IMR-90 (cell line): ENCODE data around the gene TRIM6. TPM values are rescaled to one million over a fixed set of nuclear protein-coding genes. Genes with fewer than 3 reads are reported as not detected.

Experiments
- ATAC-seq: fragments of 200-7000 bp; cut with Tn5 transposase; 2 replicates; pipeline ENCODE4 v1.9.1; 2020; ENCODE audit warnings: low read depth, mild to moderate bottlenecking, moderate library complexity
- BruUV-seq: library from RNA; stranded (reverse); fragments of 400-500 nt; replicated peaks from 2 replicates; lab custom pipeline; 2021; lab: Mats Ljungman, UMichigan
- CTCF ChIA-PET: fragments of 300-600 bp; formaldehyde crosslinking; extraction: SDS; loops from one replicate; lab custom pipeline; 2021; ENCODE audit warnings: antibody characterized with exemption; lab: Yijun Ruan, JAX
- POLR2A ChIA-PET: fragments of 300-600 bp; sonication (Branson Sonifier 250); formaldehyde crosslinking; loops from one replicate; lab custom pipeline; 2022; ENCODE audit warnings: antibody characterized with exemption; ENCODE audit not compliant: unreplicated experiment; lab: Charles Lee
- DNase-seq: peaks from one replicate; pipeline ENCODE4 v3.0.0; 2013
- H2AFZ ChIP-seq: replicated peaks from 2 replicates; pipeline ENCODE3; 2013; ENCODE audit warnings: low read length, mild to moderate bottlenecking; ENCODE audit not compliant: poor library complexity
- H2AK5ac ChIP-seq: 2 replicates; pipeline ENCODE4 v1.6.1; 2013; ENCODE audit warnings: low read depth, low read length, inconsistent platforms
- H2AK9ac ChIP-seq: replicated peaks from 2 replicates; pipeline ENCODE3; 2013; ENCODE audit warnings: mild to moderate bottlenecking, low read depth, low read length, moderate library complexity; ENCODE audit not compliant: poor library complexity
- H2BK120ac ChIP-seq: 2 replicates; pipeline ENCODE4 v1.6.1; 2013; ENCODE audit warnings: low read depth, low read length, inconsistent platforms
- H2BK15ac ChIP-seq: 3 replicates; pipeline ENCODE4 v1.6.1; 2013; ENCODE audit warnings: low read depth, low read length, inconsistent platforms
- H2BK20ac ChIP-seq: 2 replicates; pipeline ENCODE4 v1.6.1; 2013; ENCODE audit warnings: low read depth, mild to moderate bottlenecking, inconsistent platforms, low read length, moderate library complexity
- H2BK5ac ChIP-seq: 2 replicates; pipeline ENCODE4 v1.6.1; 2013; ENCODE audit warnings: mild to moderate bottlenecking, low read depth, low read length, inconsistent platforms; ENCODE audit not compliant: poor library complexity, severe bottlenecking
- H3K14ac ChIP-seq: replicated peaks from 2 replicates; pipeline ENCODE4 v1.6.1; 2013; ENCODE audit warnings: low read depth, low read length, inconsistent platforms
- H3K18ac ChIP-seq: 2 replicates; pipeline ENCODE4 v1.6.1; 2013; ENCODE audit warnings: low read depth, low read length, control low read depth
- H3K23ac ChIP-seq: 2 replicates; pipeline ENCODE4 v1.6.1; 2013; ENCODE audit warnings: low read depth, low read length, inconsistent platforms
- H3K27ac ChIP-seq: 2 replicates; pipeline ENCODE4 v1.5.1; 2013; ENCODE audit warnings: mild to moderate bottlenecking, control low read depth, low read length; ENCODE audit not compliant: insufficient read depth
- H3K27me3 ChIP-seq: 2 replicates; pipeline ENCODE4 v1.6.1; 2013; ENCODE audit warnings: low read length; ENCODE audit not compliant: control insufficient read depth, insufficient read depth
- H3K36me3 ChIP-seq: 2 replicates; pipeline ENCODE4 v1.6.1; 2013; ENCODE audit warnings: low read length, mixed read lengths; ENCODE audit not compliant: control insufficient read depth, insufficient read depth
- H3K4ac ChIP-seq: 2 replicates; pipeline ENCODE4 v1.6.1; 2013; ENCODE audit warnings: low read depth, low read length, inconsistent platforms
- H3K4me1 ChIP-seq: 2 replicates; pipeline ENCODE4 v1.6.1; 2013; ENCODE audit warnings: low read length, mixed read lengths; ENCODE audit not compliant: control insufficient read depth, insufficient read depth
- H3K4me2 ChIP-seq: 2 replicates; pipeline ENCODE4 v1.6.1; 2013; ENCODE audit warnings: low read depth, mild to moderate bottlenecking, control low read depth, low read length, moderate library complexity
- H3K4me3 ChIP-seq: 2 replicates; pipeline ENCODE4 v1.5.1; 2013; ENCODE audit warnings: low read depth, mild to moderate bottlenecking, control low read depth, low read length, moderate library complexity; ENCODE audit not compliant: insufficient read depth
- H3K56ac ChIP-seq: 2 replicates; pipeline ENCODE4 v1.6.1; 2013; ENCODE audit warnings: low read length, inconsistent platforms; ENCODE audit not compliant: insufficient read depth; ENCODE audit errors: extremely low read depth
- H3K79me1 ChIP-seq, 2 experiments: 2 replicates each; pipeline ENCODE4 v1.6.1; 2013; ENCODE audit warnings: low read length in 2 of 2, inconsistent platforms in 1 of 2, low read depth in 1 of 2
- H3K9ac ChIP-seq: 2 replicates; pipeline ENCODE4 v1.6.1; 2013; ENCODE audit warnings: low read depth, low read length, control low read depth
- H3K9me1 ChIP-seq: 2 replicates; pipeline ENCODE4 v1.6.1; 2013; ENCODE audit warnings: low read length, inconsistent platforms; ENCODE audit not compliant: insufficient read depth
- H3K9me3 ChIP-seq: 2 replicates; pipeline ENCODE4 v1.6.1; 2013; ENCODE audit warnings: low read length; ENCODE audit not compliant: control insufficient read depth, insufficient read depth
- H4K20me1 ChIP-seq: 2 replicates; pipeline ENCODE4 v1.6.1; 2013; ENCODE audit warnings: low read length, inconsistent platforms; ENCODE audit not compliant: insufficient read depth
- H4K5ac ChIP-seq: 2 replicates; pipeline ENCODE4 v1.6.1; 2013; ENCODE audit warnings: mild to moderate bottlenecking, low read depth, low read length, control low read depth
- H4K8ac ChIP-seq, 2 experiments: 2 replicates each; pipeline ENCODE4 v1.6.1; 2013; ENCODE audit warnings: low read depth in 2 of 2, low read length in 2 of 2, control low read depth in 1 of 2, inconsistent platforms in 1 of 2
- H4K91ac ChIP-seq: 2 replicates; pipeline ENCODE4 v1.6.1; 2013; ENCODE audit warnings: low read depth, low read length, inconsistent platforms; ENCODE audit not compliant: insufficient read depth
- BHLHE40 ChIP-seq: fragments of 150-350 bp; IDR thresholded peaks from 2 replicates; pipeline ENCODE4 v1.6.1; 2016; ENCODE audit warnings: mild to moderate bottlenecking, low read depth, low read length
- CEBPB ChIP-seq: IDR thresholded peaks from 2 replicates; pipeline ENCODE4 v1.6.1; 2012; ENCODE audit warnings: low read depth, low read length, improper control_type of control experiment
- CHD1 ChIP-seq: IDR thresholded peaks from 2 replicates; pipeline ENCODE4 v1.6.1; 2012; ENCODE audit warnings: low read depth, low read length, improper control_type of control experiment
- FOS ChIP-seq: fragments of 150-350 bp; IDR thresholded peaks from 2 replicates; pipeline ENCODE4 v1.6.1; 2016; ENCODE audit warnings: low read depth, low read length
- MAFK ChIP-seq: IDR thresholded peaks from 2 replicates; pipeline ENCODE4 v1.6.1; 2012; ENCODE audit warnings: low read depth, low read length, improper control_type of control experiment
- MAZ ChIP-seq: IDR thresholded peaks from 2 replicates; pipeline ENCODE4 v1.6.1; 2012; ENCODE audit warnings: low read depth, mild to moderate bottlenecking, low read length, improper control_type of control experiment, moderate library complexity, borderline replicate concordance
- MXI1 ChIP-seq: IDR thresholded peaks from 2 replicates; pipeline ENCODE4 v1.6.1; 2012; ENCODE audit warnings: low read depth, mild to moderate bottlenecking, low read length, moderate library complexity, borderline replicate concordance
- NFE2L2 ChIP-seq: fragments of 150-350 bp; IDR thresholded peaks from 2 replicates; pipeline ENCODE4 v1.6.1; 2016; ENCODE audit warnings: low read depth, mild to moderate bottlenecking, low read length
- POLR2A ChIP-seq: IDR thresholded peaks from 2 replicates; pipeline ENCODE4 v1.6.1; 2012; ENCODE audit warnings: mild to moderate bottlenecking, low read depth, low read length
- RCOR1 ChIP-seq: IDR thresholded peaks from 2 replicates; pipeline ENCODE4 v1.6.1; 2012; ENCODE audit warnings: mild to moderate bottlenecking, low read length, improper control_type of control experiment; ENCODE audit not compliant: insufficient replicate concordance
- RFX5 ChIP-seq: IDR thresholded peaks from 2 replicates; pipeline ENCODE4 v1.8.0; 2012; ENCODE audit warnings: low read depth, mild to moderate bottlenecking, low read length, moderate library complexity
- USF2 ChIP-seq: fragments of 150-350 bp; IDR thresholded peaks from 2 replicates; pipeline ENCODE4 v1.6.1; 2017; ENCODE audit warnings: mild to moderate bottlenecking, antibody characterized with exemption, low read length, low read depth
- WGBS, 2 experiments: methylation state at CpG; one replicate each; pipeline versions ENCODE4 v1.1.5 to v1.1.7; 2013; ENCODE audit warnings: missing lambda C conversion rate in 2 of 2; ENCODE audit not compliant: insufficient read length in 1 of 2; ENCODE audit errors: extremely low coverage in 2 of 2; 5-methylcytosine and 5-hydroxymethylcytosine counted together
- dilution Hi-C: fragments of 300-500 bp; cut with HindIII; formaldehyde crosslinking; loops from one replicate; pipeline ENCODE4 v1.14.3; 2018; ENCODE audit warnings: low sequenced_read_pairs; ENCODE audit not compliant: unreplicated experiment
- in situ Hi-C: fragments of 300-500 bp; cut with MboI; formaldehyde crosslinking; loops from 3 replicates; pipeline ENCODE4 v1.14.3; 2019; ENCODE audit warnings: low sequenced_read_pairs, inconsistent platforms, mixed read lengths
- intact Hi-C: fragments of 100-400 bp; cut with micrococcal nuclease; formaldehyde crosslinking; loops from 2 replicates; pipeline ENCODE4 v1.10.0; 2022
- polyA plus RNA-seq, 3 experiments: library from polyadenylated mRNA; depleted of rRNA; stranded (reverse); fragments of >200 nt; gene quantifications; 2 replicates each; pipeline ENCODE4 v1.2.3, GENCODE V29; 2012; ENCODE audit warnings: low replicate concordance in 1 of 3
- total RNA-seq: library from RNA; depleted of rRNA; stranded (reverse); fragments of >200 nt; gene quantifications from 2 replicates; pipeline ENCODE4 v1.2.3, GENCODE V29; 2012
- TF ChIP-seq, protein P1 (sequence below): conservative IDR thresholded peaks from 2 replicates; pipeline ENCODE4 v1.5.1; 2012; ENCODE audit warnings: mild to moderate bottlenecking, low read depth, low read length, improper control_type of control experiment
- TF ChIP-seq, protein P2 (sequence below): fragments of 150-350 bp; IDR thresholded peaks from 2 replicates; pipeline ENCODE4 v1.6.1; 2016; ENCODE audit warnings: low read depth, mild to moderate bottlenecking, low read length, moderate library complexity, borderline replicate concordance

The TRIM6 gene
- total and polyA plus RNA-seq, 2 of the 4 experiments (the other 2 are of a cell fraction), result 3.9 to 4.7 TPM

GRCh38 chr11:5574654-5575053 is 21.8 kb upstream of the TRIM6 start:
- DNase-seq, result no peak
- TF ChIP-seq POLR2A (no peak), RFX5 (no peak), FOS (no peak), MAFK (no peak), MXI1 (no peak), USF2 (no peak), BHLHE40 (no peak), CHD1 (no peak), NFE2L2 (no peak), MAZ (no peak), RCOR1 (no peak), CEBPB (no peak)
- TF ChIP-seq, protein P1, sequence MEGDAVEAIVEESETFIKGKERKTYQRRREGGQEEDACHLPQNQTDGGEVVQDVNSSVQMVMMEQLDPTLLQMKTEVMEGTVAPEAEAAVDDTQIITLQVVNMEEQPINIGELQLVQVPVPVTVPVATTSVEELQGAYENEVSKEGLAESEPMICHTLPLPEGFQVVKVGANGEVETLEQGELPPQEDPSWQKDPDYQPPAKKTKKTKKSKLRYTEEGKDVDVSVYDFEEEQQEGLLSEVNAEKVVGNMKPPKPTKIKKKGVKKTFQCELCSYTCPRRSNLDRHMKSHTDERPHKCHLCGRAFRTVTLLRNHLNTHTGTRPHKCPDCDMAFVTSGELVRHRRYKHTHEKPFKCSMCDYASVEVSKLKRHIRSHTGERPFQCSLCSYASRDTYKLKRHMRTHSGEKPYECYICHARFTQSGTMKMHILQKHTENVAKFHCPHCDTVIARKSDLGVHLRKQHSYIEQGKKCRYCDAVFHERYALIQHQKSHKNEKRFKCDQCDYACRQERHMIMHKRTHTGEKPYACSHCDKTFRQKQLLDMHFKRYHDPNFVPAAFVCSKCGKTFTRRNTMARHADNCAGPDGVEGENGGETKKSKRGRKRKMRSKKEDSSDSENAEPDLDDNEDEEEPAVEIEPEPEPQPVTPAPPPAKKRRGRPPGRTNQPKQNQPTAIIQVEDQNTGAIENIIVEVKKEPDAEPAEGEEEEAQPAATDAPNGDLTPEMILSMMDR, result no peak
- TF ChIP-seq, protein P2, sequence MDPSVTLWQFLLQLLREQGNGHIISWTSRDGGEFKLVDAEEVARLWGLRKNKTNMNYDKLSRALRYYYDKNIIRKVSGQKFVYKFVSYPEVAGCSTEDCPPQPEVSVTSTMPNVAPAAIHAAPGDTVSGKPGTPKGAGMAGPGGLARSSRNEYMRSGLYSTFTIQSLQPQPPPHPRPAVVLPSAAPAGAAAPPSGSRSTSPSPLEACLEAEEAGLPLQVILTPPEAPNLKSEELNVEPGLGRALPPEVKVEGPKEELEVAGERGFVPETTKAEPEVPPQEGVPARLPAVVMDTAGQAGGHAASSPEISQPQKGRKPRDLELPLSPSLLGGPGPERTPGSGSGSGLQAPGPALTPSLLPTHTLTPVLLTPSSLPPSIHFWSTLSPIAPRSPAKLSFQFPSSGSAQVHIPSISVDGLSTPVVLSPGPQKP, result no peak
- no peak for ATAC-seq
- Histone ChIP-seq H3K18ac (no peak overlapping the region), H3K14ac (no peak overlapping the region), H3K9me1 (no peaks in the 10 kb centered on the region), H3K9me3 (no peaks in the 10 kb centered on the region), H2AFZ (no peak overlapping the region), H4K91ac (no peak overlapping the region), H3K4me3 (no peak overlapping the region), H2BK15ac (no peak overlapping the region), H3K79me1 (no peaks in the 10 kb centered on the region), H4K8ac (no peak overlapping the region), H3K4me2 (no peak overlapping the region), H2BK120ac (no peak overlapping the region), H3K56ac (no peak overlapping the region), H4K5ac (no peak overlapping the region), H2AK5ac (no peak overlapping the region), H4K20me1 (no peaks in the 10 kb centered on the region), H2BK5ac (no peak overlapping the region), H3K36me3 (no peaks in the 10 kb centered on the region), H3K4me1 (no peaks in the 10 kb centered on the region), H3K23ac (no peak overlapping the region), H3K4ac (no peak overlapping the region), H3K27me3 (peaks cover 2% of the 10 kb centered on the region; the same call in 1 of the 2 replicates), H2BK20ac (no peak overlapping the region), H3K9ac (no peak overlapping the region), H3K27ac (no peak overlapping the region), H2AK9ac (no peak overlapping the region)
- intact Hi-C loops, result no loop called here
- CTCF ChIA-PET, result no interaction called here
- WGBS, 2 experiments, result 40% methylated on average over 1 of the region's 2 CpGs; no CpG with 5 or more reads in 1 of the 2 experiments
- POLR2A ChIA-PET, result no interaction called here
- no TSS peak for BruUV-seq
- dilution Hi-C loops, result no loop called here
- in situ Hi-C loops, result no loop called here
